Renal cortical epithelial cell (primary cell): ENCODE data around the gene CBR4. TPM values are rescaled to one million over a fixed set of nuclear protein-coding genes. Genes with fewer than 3 reads are reported as not detected.
"Not testable (repeated sequence)": the region's sequence is repeated elsewhere in the genome, so short reads cannot be mapped to it uniquely, and the experiment has no call there.

Source experiments
- DNase-seq: peaks from one replicate; pipeline ENCODE4 v3.0.0-alpha.2; 2011; ENCODE audit warnings: low read depth
- total RNA-seq: library from RNA; depleted of rRNA; stranded (reverse); fragments of >200 nt; gene quantifications from 2 replicates; pipeline ENCODE4 v1.2.3, GENCODE V29; 2014

Gene CBR4
- 17.9 and 28.3 TPM in 2 replicates for total RNA-seq

- DNase-seq = peak; percentile 96
Observed at GRCh38 chr4:169010125-169011023, at the start of gene CBR4. CBR4 (minus strand) TSS chr4:169010255; CDS start chr4:169010089, 166 bp downstream.

- no peak for DNase-seq
Observed at GRCh38 chr4:169059306-169060211, 49.5 kb upstream of the CBR4 start.

GRCh38 chr4:169058312-169058711 lies 48.3 kb upstream of the CBR4 start:
- no peak for DNase-seq

GRCh38 chr4:169054879-169055278 lies 44.8 kb upstream of the CBR4 start:
- DNase-seq = no peak

GRCh38 chr4:169052594-169052945 lies 42.5 kb upstream of the CBR4 start:
- no peak for DNase-seq

GRCh38 chr4:169051761-169052593 lies 41.9 kb upstream of the CBR4 start:
- peak; percentile 48 for DNase-seq

GRCh38 chr4:169050881-169051760 lies 41.1 kb upstream of the CBR4 start:
- no peak for DNase-seq

- no peak for DNase-seq
Observed at GRCh38 chr4:169050284-169050683, 40.2 kb upstream of the CBR4 start.

GRCh38 chr4:169048868-169049414 lies 38.9 kb upstream of the CBR4 start:
- no peak for DNase-seq

GRCh38 chr4:169047956-169048355 lies 37.9 kb upstream of the CBR4 start:
- no peak for DNase-seq

- DNase-seq = peak; percentile 6
Observed at GRCh38 chr4:169045862-169046584, 36.0 kb upstream of the CBR4 start.

- DNase-seq = no peak
Observed at GRCh38 chr4:169044714-169045447, 34.8 kb upstream of the CBR4 start.

GRCh38 chr4:169042608-169043007 lies 32.6 kb upstream of the CBR4 start:
- DNase-seq = no peak

- no peak for DNase-seq
Observed at GRCh38 chr4:169040559-169041261, 30.7 kb upstream of the CBR4 start.

GRCh38 chr4:169039251-169039954 lies 29.3 kb upstream of the CBR4 start:
- DNase-seq = no peak

- DNase-seq = no peak
Observed at GRCh38 chr4:169037506-169037905, 27.5 kb upstream of the CBR4 start.

GRCh38 chr4:169035871-169036620 lies 26.0 kb upstream of the CBR4 start:
- not testable (repeated sequence) for DNase-seq
